GM10266 (cell line): Measurements from ENCODE around the gene ZMYND8.

Source experiments
- DNase-seq: peaks from one replicate; pipeline ENCODE4 v3.0.0; 2012; ENCODE audit errors: extremely low spot score
- TF ChIP-seq, protein P1 (sequence below): IDR thresholded peaks from 2 replicates; pipeline ENCODE4 v1.5.1; 2012; ENCODE audit warnings: mild to moderate bottlenecking, low read depth; ENCODE audit not compliant: control insufficient read depth, insufficient read depth; ENCODE audit errors: missing control alignments

The ZMYND8 gene

DNA sequence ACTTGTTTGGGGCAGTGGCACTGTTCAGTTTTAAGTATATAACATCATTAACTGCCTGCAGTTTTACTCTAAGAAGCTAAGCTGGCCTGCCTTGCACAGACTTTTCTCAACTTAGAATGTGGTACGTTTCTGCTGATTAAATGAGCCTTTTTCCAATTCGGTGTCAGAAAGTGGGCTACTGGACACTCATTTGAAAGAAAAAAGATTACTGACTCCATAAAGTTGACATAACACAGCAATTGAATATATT is 2.1 kb downstream of the ZMYND8 start:
- TF ChIP-seq, protein P1, sequence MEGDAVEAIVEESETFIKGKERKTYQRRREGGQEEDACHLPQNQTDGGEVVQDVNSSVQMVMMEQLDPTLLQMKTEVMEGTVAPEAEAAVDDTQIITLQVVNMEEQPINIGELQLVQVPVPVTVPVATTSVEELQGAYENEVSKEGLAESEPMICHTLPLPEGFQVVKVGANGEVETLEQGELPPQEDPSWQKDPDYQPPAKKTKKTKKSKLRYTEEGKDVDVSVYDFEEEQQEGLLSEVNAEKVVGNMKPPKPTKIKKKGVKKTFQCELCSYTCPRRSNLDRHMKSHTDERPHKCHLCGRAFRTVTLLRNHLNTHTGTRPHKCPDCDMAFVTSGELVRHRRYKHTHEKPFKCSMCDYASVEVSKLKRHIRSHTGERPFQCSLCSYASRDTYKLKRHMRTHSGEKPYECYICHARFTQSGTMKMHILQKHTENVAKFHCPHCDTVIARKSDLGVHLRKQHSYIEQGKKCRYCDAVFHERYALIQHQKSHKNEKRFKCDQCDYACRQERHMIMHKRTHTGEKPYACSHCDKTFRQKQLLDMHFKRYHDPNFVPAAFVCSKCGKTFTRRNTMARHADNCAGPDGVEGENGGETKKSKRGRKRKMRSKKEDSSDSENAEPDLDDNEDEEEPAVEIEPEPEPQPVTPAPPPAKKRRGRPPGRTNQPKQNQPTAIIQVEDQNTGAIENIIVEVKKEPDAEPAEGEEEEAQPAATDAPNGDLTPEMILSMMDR, result no peak
- DNase-seq, result no peak

DNA sequence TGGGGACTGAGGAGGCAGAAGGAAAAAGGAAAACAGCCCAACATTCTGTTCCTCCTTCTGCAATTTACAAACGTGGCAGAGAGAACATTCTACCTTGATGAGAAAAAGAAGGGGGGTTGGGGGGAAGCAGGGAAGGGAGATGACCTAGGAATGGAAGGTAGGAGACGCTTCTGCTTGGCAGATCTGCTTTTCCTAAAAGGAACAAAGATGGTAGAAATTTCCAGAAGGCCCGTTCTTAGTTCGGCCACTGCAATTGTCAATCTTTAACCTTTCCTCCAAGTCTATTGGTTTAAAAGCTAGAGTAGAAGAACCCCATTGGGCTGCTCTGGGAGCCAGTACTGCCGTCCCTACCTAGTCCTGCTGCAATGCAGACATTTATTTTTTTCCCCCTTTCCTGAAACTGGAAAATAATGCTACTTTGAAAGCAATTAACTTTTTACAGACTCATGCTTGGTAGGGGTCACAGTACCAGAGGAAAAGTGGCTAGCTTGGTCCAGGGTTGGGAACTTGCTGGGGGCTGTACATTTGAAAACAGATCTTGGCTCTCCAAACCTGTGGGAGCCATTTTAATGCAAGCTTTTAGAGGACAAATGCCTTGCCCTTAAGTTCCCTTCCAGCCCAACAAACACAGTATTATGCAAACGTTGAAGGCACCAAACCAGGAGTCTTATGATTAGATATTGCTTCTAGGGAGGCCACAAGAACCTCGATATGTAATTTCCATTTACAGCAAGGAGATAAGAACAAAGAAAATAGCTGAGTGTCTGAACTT is 2.6 kb downstream of the ZMYND8 start:
- TF ChIP-seq, protein P1, result no peak
- DNase-seq, result no peak

DNA sequence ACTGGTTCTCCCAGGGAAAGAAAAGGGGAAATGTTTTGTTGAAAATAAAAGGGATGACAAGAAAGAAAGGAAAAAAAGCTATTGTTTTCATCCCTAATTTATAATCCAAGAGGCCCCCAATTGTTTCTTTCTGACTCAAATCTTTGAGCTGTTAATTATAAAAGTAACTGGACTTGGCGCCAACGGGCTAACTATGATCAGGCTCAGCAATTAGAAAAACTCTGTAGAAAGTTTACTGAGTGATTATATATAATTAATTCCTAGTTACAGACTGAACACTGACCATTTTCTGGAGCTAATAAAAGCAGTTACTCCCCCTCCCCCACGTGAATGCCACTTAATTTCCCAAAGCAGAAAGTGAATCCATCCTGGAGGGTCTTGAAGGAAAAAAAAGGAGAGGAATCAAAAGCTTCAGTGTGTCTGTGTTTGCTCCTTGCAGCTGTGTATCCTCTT is 3.2 kb downstream of the ZMYND8 start:
- no peak for DNase-seq
- TF ChIP-seq, protein P1, result no peak

DNA sequence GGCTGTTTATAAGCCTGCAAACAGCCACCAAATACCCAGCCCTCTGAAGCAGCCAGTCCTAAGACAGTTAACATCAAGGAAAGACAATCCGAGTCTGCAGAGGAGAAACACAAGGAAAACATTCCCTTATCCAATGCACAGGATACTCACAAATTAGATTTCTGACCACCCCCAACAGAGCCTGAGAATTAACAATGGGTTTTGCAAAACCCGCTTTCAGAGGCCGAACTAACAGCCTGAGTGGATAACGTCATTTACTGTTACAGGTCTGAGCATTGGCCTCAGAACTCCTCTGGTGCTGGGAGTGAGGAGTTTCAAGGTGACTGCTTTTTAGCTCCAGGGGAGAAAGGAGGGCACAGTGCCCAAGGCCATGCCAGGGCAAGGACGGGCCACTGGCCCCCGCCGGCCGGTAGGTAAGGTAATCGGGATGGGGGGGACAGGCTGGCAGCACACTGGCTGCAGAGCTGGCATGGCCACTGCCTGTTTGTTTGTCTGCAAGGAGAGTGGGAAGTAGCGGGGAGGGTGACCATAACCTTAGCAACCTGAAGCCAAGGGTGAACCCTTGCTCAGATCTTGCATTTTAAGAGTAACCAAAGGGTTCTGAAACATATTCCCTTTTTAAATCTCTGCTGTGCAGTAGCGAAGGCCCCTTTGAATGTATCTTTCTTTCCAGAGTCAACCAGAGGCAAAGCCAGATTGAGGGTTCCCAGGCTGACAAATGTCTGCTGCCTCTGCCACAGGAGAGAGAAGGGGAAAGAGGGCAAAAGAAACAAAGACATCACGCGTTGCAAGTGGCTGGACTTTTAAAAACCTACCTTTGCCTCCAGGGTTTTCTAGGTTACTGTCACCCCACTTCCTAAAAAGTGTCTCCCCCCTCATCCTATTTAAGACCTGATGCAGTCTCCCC is 3.9 kb downstream of the ZMYND8 start:
- TF ChIP-seq, protein P1, result no peak

DNA sequence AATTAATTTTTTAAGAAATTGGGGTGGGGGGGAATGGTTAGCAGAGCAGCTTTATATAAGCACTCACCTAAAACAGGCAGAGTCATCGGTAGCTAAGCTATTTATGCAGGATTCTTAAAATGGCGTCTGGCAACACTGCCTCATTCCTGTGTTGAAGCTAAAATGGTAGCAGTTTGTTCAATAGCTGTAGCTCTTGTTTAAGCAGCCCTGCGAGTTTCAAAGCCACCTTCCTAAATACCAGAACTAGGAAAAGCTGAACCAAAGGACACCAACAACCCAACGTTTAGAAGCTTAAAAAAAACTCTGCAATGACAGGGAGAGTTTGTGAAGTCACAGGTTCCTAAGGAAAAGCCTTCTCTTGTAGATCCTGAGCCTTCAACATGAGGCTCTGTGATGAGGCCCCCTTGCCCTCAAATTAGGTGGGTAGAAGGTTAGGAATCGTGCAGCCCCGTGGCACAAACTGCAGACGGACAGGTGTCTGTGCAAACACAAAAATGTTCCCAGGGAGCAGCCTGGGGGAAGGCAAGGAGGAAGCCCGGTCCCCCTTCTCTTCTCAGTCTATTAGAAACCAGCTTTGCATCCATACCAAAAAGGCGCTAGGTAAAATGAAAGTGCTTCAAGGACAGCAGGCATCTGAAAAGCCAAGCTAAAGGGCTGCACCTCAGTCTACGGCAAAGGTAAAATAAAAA is 4.7 kb downstream of the ZMYND8 start:
- TF ChIP-seq, protein P1, result no peak
- DNase-seq, result no peak

More for the DNA sequence above, 3.9 kb downstream of the ZMYND8 start:
- DNase-seq, result no peak

DNA sequence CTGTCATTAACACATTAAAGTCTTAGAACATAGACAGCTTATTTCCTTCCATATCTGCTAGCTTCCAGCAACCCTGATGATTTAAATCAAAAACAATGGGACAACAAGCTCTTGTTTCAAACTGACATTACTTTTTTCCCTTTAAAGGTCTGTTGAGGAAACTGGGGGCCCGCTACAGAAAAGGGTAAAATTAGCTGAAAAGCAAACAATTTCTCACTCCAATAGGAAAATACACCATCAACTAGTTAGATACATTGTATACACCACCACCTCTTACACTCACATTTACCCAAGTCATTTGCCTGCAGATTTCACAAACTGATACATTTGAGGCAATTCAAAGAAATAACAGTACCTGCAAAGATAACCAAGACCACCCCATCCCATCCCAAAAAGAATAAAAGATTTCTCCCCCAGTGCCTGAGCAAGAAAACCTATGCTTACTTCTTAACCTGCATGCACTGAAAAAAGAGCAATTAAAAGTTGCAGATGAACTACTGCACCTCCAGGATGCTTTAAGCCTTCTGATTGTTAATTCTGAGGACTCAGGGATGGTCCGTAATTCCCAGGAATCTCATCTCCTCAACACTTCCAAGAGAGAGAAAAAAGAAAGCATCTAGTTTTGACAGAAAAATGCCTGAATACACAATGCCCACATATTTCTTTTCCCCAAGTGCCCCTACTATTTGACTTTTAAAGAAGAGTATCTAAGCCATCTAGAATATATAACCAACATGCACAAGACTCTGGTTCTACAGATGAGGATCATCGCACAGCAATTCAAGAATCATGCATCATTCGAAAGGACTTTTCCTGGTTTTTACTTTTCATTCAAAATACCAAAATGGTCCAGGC is 5.6 kb downstream of the ZMYND8 start:
- TF ChIP-seq, protein P1, result no peak
- DNase-seq, result no peak
